Right lobe of liver (tissue), 6 donors: Measurements from ENCODE around the gene MCF2L2. TPM values are rescaled to one million over a fixed set of nuclear protein-coding genes. Genes with fewer than 3 reads are reported as not detected.

ENCODE experiments used
- ATAC-seq, 4 donors: fragments of 200-7000 bp; cut with Tn5 transposase; one replicate each; pipeline ENCODE4 v1.9.1; 2020; ENCODE audit warnings: mild to moderate bottlenecking in 4 of 4, moderate library complexity in 4 of 4
- DNase-seq, 3 donors: peaks; one replicate each; pipeline ENCODE4 v3.0.0-alpha.2; 2020
- H3K27ac ChIP-seq, 3 donors: fragments of 200-600 bp; one replicate each; pipeline ENCODE4 v1.8.0; 2022
- H3K27me3 ChIP-seq, 2 donors: fragments of 200-600 bp; one replicate each; pipeline ENCODE4 v1.8.0; 2022
- H3K36me3 ChIP-seq, 4 donors: fragments of 200-600 bp; sonication (generic) in 1 of 4; one replicate each; pipeline versions ENCODE4 v1.5.1 to v1.8.0; 2017 to 2022; ENCODE audit warnings: control low read depth in 1 of 4
- H3K4me1 ChIP-seq, 4 donors: fragments of 200-600 bp; sonication (generic) in 1 of 4; one replicate each; pipeline versions ENCODE4 v1.5.1 to v1.8.0; 2017 to 2022; ENCODE audit warnings: control low read depth in 1 of 4
- H3K4me3 ChIP-seq, 3 donors: fragments of 200-600 bp; one replicate each; pipeline ENCODE4 v1.8.0; 2022
- H3K9me3 ChIP-seq, 4 donors: fragments of 200-600 bp; sonication (generic) in 1 of 4; one replicate each; pipeline versions ENCODE4 v1.5.1 to v1.8.0; 2017 to 2022; ENCODE audit warnings: control low read depth in 1 of 4
- CTCF ChIP-seq, 4 donors: fragments of 200-600 bp in 3 of 4; fragments of 450-650 bp in 1 of 4; IDR thresholded peaks; one replicate each; pipeline versions ENCODE4 v1.5.1 to v1.8.0; 2016 to 2022; ENCODE audit warnings: antibody characterized with exemption in 4 of 4, mild to moderate bottlenecking in 2 of 4
- POLR2A ChIP-seq: fragments of 450-650 bp; IDR thresholded peaks from one replicate; pipeline ENCODE4 v1.6.1; 2017; ENCODE audit warnings: antibody characterized with exemption, mild to moderate bottlenecking
- WGBS: methylation state at CpG from one replicate; pipeline ENCODE4 v1.1.6; 2018; ENCODE audit warnings: low coverage, low lambda C conversion rate; ENCODE audit not compliant: insufficient coverage; ENCODE audit errors: missing lambda C conversion rate; 5-methylcytosine and 5-hydroxymethylcytosine counted together
- intact Hi-C, 2 donors: fragments of 100-400 bp; cut with DNase I; formaldehyde crosslinking; loops; one replicate each; pipeline versions ENCODE4 v1.11.2 to v1.14.1; 2022
- total RNA-seq, 6 experiments: library from RNA; depleted of rRNA in 2 of 6; stranded (reverse); fragments of >200 nt in 2 of 6; fragmentation: NEBNext Ultra II Directional in 3 of 6; extraction: Animal tissue kit (Norgen Biotek cat#: 25700) in 3 of 6; gene quantifications; one replicate each; pipeline versions ENCODE4 v1.1.0 to v1.2.4, GENCODE V29; 2016 to 2023
- donor health status: DM: no; HTN: yes; CAD: no.
- donor health status: DM: no; HTN: no; CAD: no.
- donor health status: DM: no; HTN: no; CAD: no.
- donor health status: DM: no; HTN: yes; CAD: no.
- donor health status: DM: no; HTN: yes; CAD: no.

Gene MCF2L2
- total RNA-seq, 6 experiments from 2014 or later, result 0.07 to 0.19 (median 0.17) TPM; not detected in 1

- no peaks in the 10 kb centered on the region for H3K9me3 ChIP-seq
- DNase-seq (no peak), ATAC-seq (no peak)
- no peak overlapping the region for H3K27ac ChIP-seq
- intact Hi-C loops, result no loop called here
- no peak overlapping the region for H3K4me3 ChIP-seq
- 82% methylated on average over 3 of the region's 4 CpGs for WGBS
- H3K27me3 ChIP-seq, result no peaks in the 10 kb centered on the region
- H3K4me1 ChIP-seq, result no peaks in the 10 kb centered on the region
- TF ChIP-seq POLR2A (no peak), CTCF (IDR thresholded peaks at IDR 0.05) (no peak)
- no peaks in the 10 kb centered on the region for H3K36me3 ChIP-seq
Measured at GRCh38 chr3:183227586-183227985, 200.8 kb downstream of the MCF2L2 start.

- no peaks in the 10 kb centered on the region for H3K36me3 ChIP-seq
- ATAC-seq, result no peak
- no peak overlapping the region for H3K4me3 ChIP-seq
- no peaks in the 10 kb centered on the region for H3K4me1 ChIP-seq
- 75% methylated on average over 9 of the region's 9 CpGs for WGBS
- TF ChIP-seq CTCF (IDR thresholded peaks at IDR 0.05) (no peak), POLR2A (no peak)
- no peak for DNase-seq
- intact Hi-C loops, result no loop called here
- no peak overlapping the region for H3K27ac ChIP-seq
- no peaks in the 10 kb centered on the region for H3K27me3 ChIP-seq
- H3K9me3 ChIP-seq, result no peaks in the 10 kb centered on the region
Measured at GRCh38 chr3:183226333-183226890, 202.0 kb downstream of the MCF2L2 start.

GRCh38 chr3:183224180-183224970 lies 204.0 kb downstream of the MCF2L2 start:
- Histone ChIP-seq H3K27me3 (no peaks in the 10 kb centered on the region), H3K4me1 (no peaks in the 10 kb centered on the region), H3K27ac (no peak overlapping the region), H3K9me3 (no peaks in the 10 kb centered on the region), H3K36me3 (no peaks in the 10 kb centered on the region), H3K4me3 (no peak overlapping the region)
- no peak for DNase-seq
- 50% methylated on average over 8 of the region's 11 CpGs for WGBS
- TF ChIP-seq CTCF (IDR thresholded peaks at IDR 0.05) (no peak), POLR2A (no peak)
- no peak for ATAC-seq
- intact Hi-C loops, result no loop called here

GRCh38 chr3:183222631-183223235 lies 205.7 kb downstream of the MCF2L2 start:
- intact Hi-C loops, result no loop called here
- DNase-seq (no peak), ATAC-seq (no peak)
- Histone ChIP-seq H3K36me3 (no peaks in the 10 kb centered on the region), H3K4me3 (no peak overlapping the region), H3K27ac (no peak overlapping the region), H3K27me3 (no peaks in the 10 kb centered on the region), H3K9me3 (no peaks in the 10 kb centered on the region), H3K4me1 (no peaks in the 10 kb centered on the region)
- 88% methylated on average over 2 of the region's 3 CpGs for WGBS
- TF ChIP-seq CTCF (IDR thresholded peaks at IDR 0.05) (no peak), POLR2A (no peak)
